Transverse colon (tissue), 4 donors: Measurements from ENCODE around the gene TMUB1.

Experiments
- CTCF ChIP-seq, 5 experiments: fragments of 200-600 bp in 3 of 5; fragments of 450-650 bp in 2 of 5; sonication (generic) in 3 of 5; IDR thresholded peaks; 1 replicate in 2 of 5; 2 replicates in 3 of 5; pipeline ENCODE4 v1.5.1; 2016 to 2017; ENCODE audit warnings: antibody characterized with exemption in 5 of 5, inconsistent platforms in 3 of 5, mild to moderate bottlenecking in 2 of 5, moderate library complexity in 1 of 5
- POLR2A ChIP-seq: fragments of 450-650 bp; IDR thresholded peaks from one replicate; pipeline ENCODE4 v1.6.1; 2016; ENCODE audit warnings: antibody characterized with exemption, mild to moderate bottlenecking, moderate library complexity
- POLR2AphosphoS5 ChIP-seq, 3 donors: sonication (generic); formaldehyde crosslinking; IDR thresholded peaks; one replicate each; pipeline ENCODE4 v1.6.1; 2016; ENCODE audit warnings: antibody characterized with exemption in 3 of 3

- TF ChIP-seq POLR2A (no peak), POLR2AphosphoS5 (IDR thresholded peaks at IDR 0.05) (no peak), CTCF (IDR thresholded peaks at IDR 0.05) (no peak)
Observed at GRCh38 chr7:151095828-151096475, 12.7 kb upstream of the TMUB1 start.
